ENCODE measurements around the gene CNTN4.

The CNTN4 gene

GRCh38 chr3:2415083-2415482 lies 316.4 kb downstream of the CNTN4 start:
- no peak for DNase-seq (ENCODE audit: low spot score)

GRCh38 chr3:2420919-2421318 lies 322.3 kb downstream of the CNTN4 start:
- no peak for DNase-seq (ENCODE audit: low spot score)

DNA sequence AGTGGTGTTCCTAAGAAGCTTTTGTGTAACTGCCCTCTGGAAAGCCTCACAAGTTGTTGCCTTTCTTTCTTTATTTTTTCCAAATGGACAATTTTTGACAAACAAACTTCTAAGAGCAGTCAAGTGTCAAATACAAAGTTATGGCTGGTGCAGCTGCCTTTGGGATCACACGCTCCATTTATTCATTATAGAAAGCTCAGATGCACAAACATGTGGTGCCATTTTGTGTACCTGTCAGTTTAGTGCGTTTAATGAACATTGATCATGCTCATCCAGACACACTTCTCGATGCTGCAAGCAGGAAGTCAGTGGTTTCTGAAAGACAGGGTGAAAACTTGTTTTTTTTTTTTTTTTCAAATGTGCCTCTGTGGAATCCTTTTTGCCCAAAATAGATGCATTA lies 324.5 kb downstream of the CNTN4 start:
- no peak for DNase-seq (ENCODE audit: low spot score)

- DNase-seq (ENCODE audit: low spot score): no peak
These were observed 342.9 kb downstream of the CNTN4 start for GRCh38 chr3:2441558-2441957.

GRCh38 chr3:2446146-2446545 lies 347.5 kb downstream of the CNTN4 start:
- DNase-seq (ENCODE audit: low spot score): no peak

DNA sequence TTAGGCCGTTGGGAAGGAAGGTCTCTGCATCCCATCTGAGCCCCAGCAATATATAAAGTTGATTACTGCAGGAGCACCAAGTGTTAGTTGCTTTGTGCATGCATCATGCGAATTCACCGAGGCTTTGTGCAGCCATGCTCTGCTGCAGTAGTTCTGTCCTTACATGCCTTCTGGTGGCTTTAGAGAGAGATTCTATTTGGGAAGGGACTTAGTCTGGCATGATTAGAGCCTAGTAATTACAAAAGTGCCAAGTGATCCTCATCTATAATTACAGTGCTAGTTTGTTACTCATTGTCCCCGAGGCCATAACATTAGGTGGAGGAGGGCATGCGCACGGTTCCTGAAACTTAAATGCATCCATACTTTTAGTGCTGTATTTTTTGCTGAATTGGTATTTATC lies 353.6 kb downstream of the CNTN4 start:
- no peak for DNase-seq (ENCODE audit: low spot score)

DNA sequence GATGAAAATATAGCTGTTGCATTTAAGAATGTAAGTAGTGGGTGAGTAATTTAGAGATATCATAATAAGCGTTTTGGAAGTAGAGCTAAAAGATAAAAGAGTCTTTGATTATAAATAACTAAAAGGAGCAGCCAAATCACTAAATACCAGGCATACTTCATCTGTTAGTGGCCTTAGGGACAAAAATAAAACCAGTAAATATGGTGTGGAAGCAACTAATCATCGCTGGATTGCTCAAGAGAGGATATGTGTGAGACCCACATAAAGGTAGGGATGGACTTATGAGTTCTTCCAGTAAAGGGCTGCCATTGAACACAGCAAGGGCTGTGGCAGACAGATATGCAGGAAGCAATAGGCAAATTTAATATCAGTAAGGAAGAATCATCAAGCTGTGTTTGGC lies 356.2 kb downstream of the CNTN4 start:
- peak; percentile 6 for DNase-seq (ENCODE audit: low spot score)

- no peak for DNase-seq (ENCODE audit: low spot score)
These were observed 358.1 kb downstream of the CNTN4 start for GRCh38 chr3:2456788-2457187.

GRCh38 chr3:2458816-2459215 lies 360.1 kb downstream of the CNTN4 start:
- no peak for DNase-seq (ENCODE audit: low spot score)

- DNase-seq (ENCODE audit: low spot score): no peak
These were observed 367.2 kb downstream of the CNTN4 start for GRCh38 chr3:2465842-2466241.

DNA sequence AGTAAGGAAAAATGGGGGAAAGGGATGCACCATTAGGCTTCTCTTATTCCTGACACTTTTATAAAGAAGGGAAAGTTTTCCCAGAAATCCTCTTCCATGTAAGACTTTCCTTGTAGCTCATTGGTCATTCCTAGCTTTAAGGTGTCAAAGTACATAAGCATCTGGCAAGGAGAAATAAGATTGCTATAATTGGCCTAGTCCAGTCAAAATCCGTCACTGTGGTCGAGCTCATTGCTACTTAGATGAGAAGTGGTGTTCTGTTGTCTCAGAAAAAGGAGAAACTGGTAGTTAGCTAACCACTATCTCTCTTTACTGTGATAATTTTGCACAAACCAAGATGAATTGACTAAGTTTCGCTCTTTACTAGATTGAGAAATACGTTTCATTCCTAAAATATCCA lies 370.1 kb downstream of the CNTN4 start:
- no peak for DNase-seq (ENCODE audit: low spot score)

DNA sequence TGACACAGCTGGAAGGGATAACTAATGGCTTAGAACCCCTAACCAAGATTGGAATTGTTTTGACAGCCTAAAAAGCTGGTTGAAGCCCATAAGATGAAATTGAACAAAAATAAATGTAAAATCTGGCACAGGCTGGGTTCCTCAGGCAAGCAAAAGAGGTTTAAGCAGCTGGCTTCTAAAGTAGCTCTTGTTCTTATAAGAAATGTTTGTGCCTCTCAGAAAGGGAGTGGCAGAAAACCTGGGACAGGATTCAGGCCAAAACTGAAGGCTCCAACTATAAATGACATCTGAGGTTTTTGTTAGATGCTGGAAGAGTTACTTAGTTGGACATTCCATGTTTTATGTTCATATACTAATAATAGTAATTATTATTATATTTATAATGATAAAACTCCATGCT lies 378.3 kb downstream of the CNTN4 start:
- DNase-seq (ENCODE audit: low spot score): no peak

GRCh38 chr3:2477620-2478019 lies 379.0 kb downstream of the CNTN4 start:
- DNase-seq (ENCODE audit: low spot score): no peak

DNA sequence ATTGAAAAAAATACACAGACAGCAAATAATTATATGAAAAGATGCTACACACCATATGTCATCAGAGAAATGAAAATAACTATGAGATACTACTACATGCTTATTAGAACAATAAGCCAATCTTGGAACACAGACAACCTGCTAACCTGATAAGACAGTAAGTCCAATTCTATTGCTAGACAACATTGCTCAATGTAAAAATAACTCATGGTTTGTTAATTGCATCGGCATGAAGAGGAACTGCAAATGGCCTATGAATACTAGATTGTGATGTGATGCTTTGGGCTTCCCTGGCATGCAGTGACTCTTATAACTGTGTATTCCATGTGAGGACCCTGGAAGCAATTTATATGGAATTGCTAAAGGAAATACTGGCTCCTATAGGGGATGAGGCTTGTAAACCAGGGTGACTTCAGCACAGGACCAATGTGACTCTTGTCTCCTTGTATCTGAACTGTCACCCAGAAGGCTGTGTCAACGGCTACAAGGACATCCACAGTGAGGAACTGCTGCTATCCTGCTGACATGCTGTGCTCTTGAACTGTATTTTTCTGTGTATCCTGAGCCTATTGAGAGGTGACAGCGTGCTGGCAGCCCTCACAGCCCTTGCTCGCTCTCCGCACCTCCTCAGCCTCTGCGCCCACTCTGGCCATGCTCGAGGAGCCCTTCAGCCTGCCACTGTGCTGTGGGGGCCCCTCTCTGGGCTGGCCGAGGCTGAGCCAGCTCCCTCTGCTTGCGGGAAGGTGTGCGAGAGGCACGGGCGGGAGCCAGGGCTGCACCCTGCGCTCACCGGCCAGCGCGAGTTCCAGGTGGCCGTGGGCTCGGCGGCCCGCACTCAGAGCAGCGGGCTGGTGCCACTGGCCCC lies 385.7 kb downstream of the CNTN4 start:
- DNase-seq (ENCODE audit: low spot score): no peak

- DNase-seq (ENCODE audit: low spot score): no peak
These were observed 386.3 kb downstream of the CNTN4 start for GRCh38 chr3:2485027-2485375.

DNA sequence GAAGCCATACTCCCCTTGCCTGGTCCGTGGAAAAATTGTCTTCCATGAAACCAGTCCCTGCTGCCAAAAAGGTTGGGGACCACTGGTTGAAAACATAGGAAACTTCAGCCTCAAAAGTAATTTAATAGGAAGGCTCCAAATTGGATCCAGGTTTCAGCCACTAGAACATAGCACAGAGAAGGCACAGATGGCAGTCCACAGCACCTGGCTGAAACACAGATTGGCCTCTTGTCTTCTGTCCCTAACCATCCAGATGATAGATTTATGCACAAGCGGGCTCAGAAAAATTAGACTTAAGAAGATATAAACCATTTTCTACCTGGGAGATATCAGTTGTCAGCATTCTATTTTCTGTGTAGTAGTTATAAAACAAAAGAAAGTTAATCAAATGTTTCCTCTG lies 397.1 kb downstream of the CNTN4 start:
- DNase-seq (ENCODE audit: low spot score): no peak

- no peak for DNase-seq (ENCODE audit: low spot score)
These were observed 406.2 kb downstream of the CNTN4 start for GRCh38 chr3:2504912-2505311.

DNA sequence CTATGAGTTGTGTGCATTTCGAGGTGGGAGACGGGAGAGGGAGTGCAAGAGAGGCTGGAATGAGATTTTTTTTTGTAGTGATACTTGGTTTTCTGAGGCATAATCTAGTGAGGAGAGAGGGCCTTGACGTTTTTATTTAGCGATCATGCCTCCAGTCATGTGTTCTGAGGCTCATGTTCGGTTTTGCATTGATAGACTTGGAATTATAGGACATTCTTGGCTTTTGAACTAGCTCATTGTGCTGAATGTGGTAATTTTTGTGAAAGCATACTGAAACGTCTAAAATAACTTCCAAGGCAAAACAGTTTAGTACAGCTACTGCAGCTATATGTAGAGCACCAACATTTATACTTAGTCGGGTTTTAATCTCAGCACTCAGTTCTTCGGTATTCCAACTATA lies 408.1 kb downstream of the CNTN4 start:
- DNase-seq (ENCODE audit: low spot score): no peak

- no peak for DNase-seq (ENCODE audit: low spot score)
These were observed 412.0 kb downstream of the CNTN4 start for GRCh38 chr3:2510591-2511145.

DNA sequence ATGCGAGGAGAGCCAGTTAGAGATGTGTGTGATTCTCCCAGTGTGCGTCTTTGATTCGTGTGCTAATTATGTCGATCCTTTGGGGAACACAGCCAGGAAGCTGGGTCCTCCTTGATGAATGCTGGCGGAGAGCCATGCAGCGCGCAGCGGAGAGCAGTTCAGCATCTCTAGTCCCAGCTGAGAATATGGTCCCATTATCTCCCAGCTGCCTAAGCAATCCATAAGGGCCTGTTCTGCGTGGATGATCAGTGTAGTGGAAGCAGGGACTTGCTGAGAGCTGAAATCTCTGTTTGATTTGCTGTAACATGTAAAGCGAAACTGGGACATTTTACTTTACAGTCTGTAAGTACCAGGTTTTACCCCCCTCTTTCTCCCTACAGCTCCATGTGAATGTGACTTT lies 412.7 kb downstream of the CNTN4 start:
- no peak for DNase-seq (ENCODE audit: low spot score)

DNA sequence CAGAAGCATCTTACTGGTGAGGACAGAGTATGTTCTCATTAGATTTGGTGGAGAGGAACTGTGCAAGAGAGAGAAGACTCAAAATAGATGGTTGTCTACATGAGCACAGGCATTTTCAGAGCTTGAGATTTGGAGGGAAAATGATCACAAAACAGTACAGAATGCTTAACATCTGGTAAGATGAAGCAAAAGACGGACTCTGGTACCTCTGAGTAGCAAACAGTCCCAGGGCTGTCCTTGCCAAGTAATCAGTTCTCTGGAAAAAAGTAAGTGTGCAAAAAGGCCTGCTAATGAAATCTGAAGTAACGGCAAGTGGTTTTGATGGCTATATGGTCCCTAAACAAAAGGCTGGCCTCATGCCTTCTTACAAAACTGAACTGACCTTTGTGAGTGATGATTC lies 414.2 kb downstream of the CNTN4 start:
- no peak for DNase-seq (ENCODE audit: low spot score)

DNA sequence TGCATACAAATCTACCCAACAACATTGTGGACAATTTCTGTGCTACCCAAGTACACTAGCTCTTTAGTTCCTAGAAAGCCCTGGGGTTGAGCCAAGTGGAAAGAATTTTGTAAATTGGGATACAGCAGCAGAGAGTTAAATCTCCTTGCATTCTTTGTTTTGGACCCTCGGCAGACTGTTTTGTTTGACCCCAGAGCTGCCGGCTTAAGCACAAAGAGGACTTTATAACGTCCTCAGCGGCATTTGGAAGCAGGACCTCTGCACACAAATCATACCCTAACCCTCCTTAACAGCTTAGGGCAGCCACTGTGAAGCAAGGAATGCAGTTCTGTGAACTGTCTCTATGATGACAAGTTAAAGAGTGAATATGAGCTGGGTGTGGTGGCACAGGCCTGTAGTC lies 415.3 kb downstream of the CNTN4 start:
- no peak for DNase-seq (ENCODE audit: low spot score)

- no peak for DNase-seq (ENCODE audit: low spot score)
These were observed 418.2 kb downstream of the CNTN4 start for GRCh38 chr3:2516762-2517441.

Measured in COLO829 (cell line).